H9 (cell line): ENCODE measurements around the gene TMEM30B. TPM values are rescaled to one million over a fixed set of nuclear protein-coding genes. Genes with fewer than 3 reads are reported as not detected.

Experiments
- DNase-seq: peaks from one replicate; pipeline ENCODE4 v3.0.0-alpha.2; 2017
- H2AFZ ChIP-seq: one replicate; pipeline ENCODE4 v1.6.1; 2013; ENCODE audit warnings: mild to moderate bottlenecking, low read length, control low read depth, moderate library complexity
- H2AK5ac ChIP-seq: 2 replicates; pipeline ENCODE4 v1.6.1; 2013; ENCODE audit warnings: low read length, control low read depth, mixed read lengths; ENCODE audit not compliant: insufficient read length
- H2BK120ac ChIP-seq: one replicate; pipeline ENCODE4 v1.6.1; 2013; ENCODE audit warnings: low read depth, mild to moderate bottlenecking, low read length, control low read depth, inconsistent platforms; ENCODE audit not compliant: poor library complexity, severe bottlenecking
- H2BK12ac ChIP-seq: 2 replicates; pipeline ENCODE4 v1.6.1; 2013; ENCODE audit warnings: low read length, control low read depth, mixed read lengths, low read depth; ENCODE audit not compliant: insufficient read length
- H2BK15ac ChIP-seq: 2 replicates; pipeline ENCODE4 v1.6.1; 2013; ENCODE audit warnings: low read depth, low read length, control low read depth
- H2BK20ac ChIP-seq: one replicate; pipeline ENCODE4 v1.6.1; 2013; ENCODE audit warnings: low read depth, mild to moderate bottlenecking, low read length, control low read depth, inconsistent platforms; ENCODE audit not compliant: poor library complexity, severe bottlenecking
- H2BK5ac ChIP-seq: 2 replicates; pipeline ENCODE4 v1.6.1; 2013; ENCODE audit warnings: low read length, control low read depth, mixed read lengths; ENCODE audit not compliant: insufficient read length
- H3K14ac ChIP-seq: 2 replicates; pipeline ENCODE4 v1.6.1; 2013; ENCODE audit warnings: low read length, control low read depth; ENCODE audit not compliant: insufficient read depth
- H3K18ac ChIP-seq: 2 replicates; pipeline ENCODE4 v1.6.1; 2013; ENCODE audit warnings: low read depth, mild to moderate bottlenecking, mixed read lengths, low read length, control low read depth; ENCODE audit not compliant: insufficient read length
- H3K23ac ChIP-seq: 2 replicates; pipeline ENCODE4 v1.6.1; 2013; ENCODE audit warnings: low read length, control low read depth, mixed read lengths, low read depth; ENCODE audit not compliant: insufficient read length
- H3K23me2 ChIP-seq: 2 replicates; pipeline ENCODE4 v1.6.1; 2013; ENCODE audit warnings: low read depth, mild to moderate bottlenecking, mixed read lengths, low read length, control low read depth; ENCODE audit not compliant: insufficient read length, poor library complexity, severe bottlenecking
- H3K27ac ChIP-seq: 2 replicates; pipeline ENCODE4 v1.5.1; 2013; ENCODE audit warnings: low read length, control low read depth, mixed read lengths, low read depth; ENCODE audit not compliant: insufficient read length
- H3K27me3 ChIP-seq: 2 replicates; pipeline ENCODE4 v1.6.1; 2013; ENCODE audit warnings: low read length, control low read depth, inconsistent platforms; ENCODE audit not compliant: insufficient read depth
- H3K4ac ChIP-seq: 2 replicates; pipeline ENCODE4 v1.6.1; 2013; ENCODE audit warnings: low read depth, mild to moderate bottlenecking, control low read depth, inconsistent platforms, low read length, moderate library complexity
- H3K4me1 ChIP-seq: 2 replicates; pipeline ENCODE4 v1.6.1; 2013; ENCODE audit warnings: low read length, control low read depth, inconsistent platforms; ENCODE audit not compliant: insufficient read depth
- H3K4me2 ChIP-seq: 2 replicates; pipeline ENCODE4 v1.6.1; 2013; ENCODE audit warnings: low read length, control low read depth, mixed read lengths; ENCODE audit not compliant: insufficient read length, insufficient read depth
- H3K56ac ChIP-seq: 2 replicates; pipeline ENCODE4 v1.6.1; 2013; ENCODE audit warnings: low read depth, mild to moderate bottlenecking, mixed read lengths, low read length, control low read depth; ENCODE audit not compliant: insufficient read length
- H3K79me1 ChIP-seq: 2 replicates; pipeline ENCODE4 v1.6.1; 2013; ENCODE audit warnings: low read depth, mild to moderate bottlenecking, moderate library complexity, low read length, control low read depth, inconsistent platforms; ENCODE audit not compliant: insufficient read depth, poor library complexity, severe bottlenecking
- H3K79me2 ChIP-seq: 2 replicates; pipeline ENCODE4 v1.6.1; 2013; ENCODE audit warnings: low read length, control low read depth, inconsistent platforms; ENCODE audit not compliant: insufficient read depth
- H3K9ac ChIP-seq: 2 replicates; pipeline ENCODE4 v1.6.1; 2013; ENCODE audit warnings: low read length, control low read depth, mixed read lengths; ENCODE audit not compliant: insufficient read length; ENCODE audit errors: extremely low read depth
- H3K9me3 ChIP-seq: one replicate; pipeline ENCODE4 v1.6.1; 2013; ENCODE audit warnings: low read depth, low read length, inconsistent platforms; ENCODE audit not compliant: control insufficient read depth
- H3T11ph ChIP-seq: one replicate; pipeline ENCODE4 v1.6.1; 2013; ENCODE audit warnings: mild to moderate bottlenecking, low read length, control low read depth, inconsistent platforms
- H4K20me1 ChIP-seq: one replicate; pipeline ENCODE4 v1.6.1; 2013; ENCODE audit not compliant: control insufficient read depth, insufficient read length, insufficient read depth
- H4K5ac ChIP-seq: 2 replicates; pipeline ENCODE4 v1.6.1; 2013; ENCODE audit warnings: low read depth, mild to moderate bottlenecking, mixed read lengths, low read length, control low read depth; ENCODE audit not compliant: insufficient read length
- H4K8ac ChIP-seq: replicated peaks from 2 replicates; pipeline ENCODE4 v1.6.1; 2013; ENCODE audit warnings: low read length, control low read depth, mixed read lengths, low read depth; ENCODE audit not compliant: insufficient read length
- H4K91ac ChIP-seq: 2 replicates; pipeline ENCODE4 v1.6.1; 2013; ENCODE audit warnings: low read depth, mild to moderate bottlenecking, moderate library complexity, mixed read lengths, low read length, control low read depth; ENCODE audit not compliant: insufficient read length
- H3K27ac Mint-ChIP-seq, 3 experiments: 2 replicates in 2 of 3; 3 replicates in 1 of 3; pipeline ENCODE4 v1.8.0; 2020 to 2021; ENCODE audit warnings: mixed read lengths in 3 of 3, mild to moderate bottlenecking in 1 of 3, moderate library complexity in 1 of 3
- H3K27me3 Mint-ChIP-seq: 2 replicates; pipeline ENCODE4 v1.8.0; 2021; ENCODE audit warnings: low read depth, mild to moderate bottlenecking, moderate library complexity, mixed read lengths
- H3K36me3 Mint-ChIP-seq, 3 experiments: 2 replicates in 2 of 3; 3 replicates in 1 of 3; pipeline ENCODE4 v1.8.0; 2020 to 2021; ENCODE audit warnings: low read depth in 3 of 3, mixed read lengths in 3 of 3; ENCODE audit not compliant: insufficient read depth in 1 of 3
- H3K4me1 Mint-ChIP-seq, 2 experiments: 2 replicates each; pipeline ENCODE4 v1.8.0; 2020; ENCODE audit warnings: mixed read lengths in 2 of 2
- H3K4me3 Mint-ChIP-seq, 2 experiments: 2 replicates in 1 of 2; 3 replicates in 1 of 2; pipeline ENCODE4 v1.8.0; 2020 to 2021; ENCODE audit warnings: mild to moderate bottlenecking in 2 of 2, mixed read lengths in 2 of 2, moderate library complexity in 1 of 2
- H3K9me3 Mint-ChIP-seq, 2 experiments: 2 replicates in 1 of 2; 3 replicates in 1 of 2; pipeline ENCODE4 v1.8.0; 2020; ENCODE audit warnings: mild to moderate bottlenecking in 2 of 2, mixed read lengths in 2 of 2, moderate library complexity in 1 of 2
- whole genome bisulfite sequencing: extraction: QIAGEN DNeasy Blood & Tissue Kit; methylation state at CpG from one replicate; pipeline ENCODE4 v1.1.7; 2013; ENCODE audit warnings: missing lambda C conversion rate, low lambda C conversion rate, mixed read lengths; ENCODE audit not compliant: insufficient read length; ENCODE audit errors: extremely low coverage; 5-methylcytosine and 5-hydroxymethylcytosine counted together
- total RNA-seq: library from RNA; stranded (reverse); gene quantifications from 2 replicates; pipeline ENCODE4 v1.2.1, GENCODE V29; 2021
- TF ChIP-seq, protein P1 (sequence below): fragments of 200-600 bp; sonication (generic); conservative IDR thresholded peaks from 3 replicates; pipeline ENCODE4 v1.8.0; 2021; ENCODE audit warnings: antibody characterized with exemption, mild to moderate bottlenecking

TMEM30B gene
- total RNA-seq, 1 experiment from 2014 or later, result 12.2 TPM

DNA sequence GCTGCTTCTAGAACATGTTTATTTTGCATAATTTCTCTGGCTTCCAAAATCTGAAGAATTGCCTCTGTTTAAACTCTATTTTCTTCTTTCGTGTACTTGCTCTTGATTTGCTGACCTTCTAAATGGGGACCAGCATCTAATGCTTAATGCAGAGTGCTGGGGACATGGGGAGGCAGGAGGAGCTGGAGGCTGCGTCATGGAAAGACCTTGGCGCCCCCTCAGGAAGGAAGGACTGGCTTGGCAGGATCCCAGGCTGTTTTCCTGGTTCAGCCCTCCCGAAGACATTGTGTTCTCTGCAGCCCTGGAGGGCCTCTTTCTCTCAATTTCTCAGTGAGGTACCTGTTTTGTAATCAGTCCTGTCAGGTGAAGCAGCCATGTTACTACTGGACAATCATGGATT, 45.7 kb upstream of the TMEM30B start:
- Mint-ChIP-seq H3K9me3 (peaks cover 6 to 9% of the 10 kb centered on the region in 2 experiments; a peak in 4 of 5 replicates), H3K36me3 (peaks cover 2 to 16% (median 8%) of the 10 kb centered on the region in 3 experiments; a peak in 5 of 7 replicates), H3K4me3 (no peak overlapping the region), H3K27ac (peak overlapping the region in 1 of 3 experiments; percentile 66; a peak in 1 of 7 replicates), H3K4me1 (peaks cover 28 to 34% of the 10 kb centered on the region in 2 experiments), H3K27me3 (peaks cover 24% of the 10 kb centered on the region)
- no peak overlapping the region for H3K18ac ChIP-seq
- no peaks in the 10 kb centered on the region for H3K79me2 ChIP-seq
- no peak overlapping the region for H2BK20ac ChIP-seq
- no peaks in the 10 kb centered on the region for H3K79me1 ChIP-seq
- H3K4me1 ChIP-seq, result peaks cover 2% of the 10 kb centered on the region; the same call in 1 of the 2 replicates
- H2BK5ac ChIP-seq, result no peak overlapping the region
- H3K27me3 ChIP-seq, result peaks cover 12% of the 10 kb centered on the region; the same call in 1 of the 2 replicates
- no peaks in the 10 kb centered on the region for H3K9me3 ChIP-seq
- H2BK15ac ChIP-seq, result no peak overlapping the region
- no peak overlapping the region for H4K5ac ChIP-seq
- no peak overlapping the region for H3K27ac ChIP-seq
- H3K9ac ChIP-seq, result no peak overlapping the region
- H4K20me1 ChIP-seq, result no peaks in the 10 kb centered on the region
- no peak overlapping the region for H4K91ac ChIP-seq
- no peak overlapping the region for H3K14ac ChIP-seq
- H2BK120ac ChIP-seq, result no peak overlapping the region
- no peak overlapping the region for H3K4ac ChIP-seq
- TF ChIP-seq, protein P1, sequence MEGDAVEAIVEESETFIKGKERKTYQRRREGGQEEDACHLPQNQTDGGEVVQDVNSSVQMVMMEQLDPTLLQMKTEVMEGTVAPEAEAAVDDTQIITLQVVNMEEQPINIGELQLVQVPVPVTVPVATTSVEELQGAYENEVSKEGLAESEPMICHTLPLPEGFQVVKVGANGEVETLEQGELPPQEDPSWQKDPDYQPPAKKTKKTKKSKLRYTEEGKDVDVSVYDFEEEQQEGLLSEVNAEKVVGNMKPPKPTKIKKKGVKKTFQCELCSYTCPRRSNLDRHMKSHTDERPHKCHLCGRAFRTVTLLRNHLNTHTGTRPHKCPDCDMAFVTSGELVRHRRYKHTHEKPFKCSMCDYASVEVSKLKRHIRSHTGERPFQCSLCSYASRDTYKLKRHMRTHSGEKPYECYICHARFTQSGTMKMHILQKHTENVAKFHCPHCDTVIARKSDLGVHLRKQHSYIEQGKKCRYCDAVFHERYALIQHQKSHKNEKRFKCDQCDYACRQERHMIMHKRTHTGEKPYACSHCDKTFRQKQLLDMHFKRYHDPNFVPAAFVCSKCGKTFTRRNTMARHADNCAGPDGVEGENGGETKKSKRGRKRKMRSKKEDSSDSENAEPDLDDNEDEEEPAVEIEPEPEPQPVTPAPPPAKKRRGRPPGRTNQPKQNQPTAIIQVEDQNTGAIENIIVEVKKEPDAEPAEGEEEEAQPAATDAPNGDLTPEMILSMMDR, result peak; percentile 25; the same call in 2 of the 3 replicates
- no peak overlapping the region for H2AK5ac ChIP-seq
- no peak overlapping the region for H3K56ac ChIP-seq
- H3K23ac ChIP-seq, result no peak overlapping the region
- H2AFZ ChIP-seq, result no peak overlapping the region
- no CpG with 5 or more reads among the region's 4 CpGs for WGBS
- H3K23me2 ChIP-seq, result peaks cover 10% of the 10 kb centered on the region
- H3T11ph ChIP-seq, result no peak overlapping the region
- H3K4me2 ChIP-seq, result no peak overlapping the region
- peak; percentile 58 for DNase-seq
- no peak overlapping the region for H2BK12ac ChIP-seq
- no peak overlapping the region for H4K8ac ChIP-seq
